HL-60/S4 treated with phorbol 12-myristate 13-acetate at 8.2 ng/mL for 4 days and 3 days (cell line): ENCODE results near the gene SYVN1.
"Not testable (repeated sequence)": the region's sequence is repeated elsewhere in the genome, so short reads cannot be mapped to it uniquely, and the experiment has no call there.

Experiments used
- in situ Hi-C: fragments of 300-500 bp; cut with MboI; formaldehyde crosslinking; loops from 2 replicates; pipeline ENCODE4 v1.15.0; 2022; ENCODE audit warnings: low sequenced_read_pairs

SYVN1 gene

DNA sequence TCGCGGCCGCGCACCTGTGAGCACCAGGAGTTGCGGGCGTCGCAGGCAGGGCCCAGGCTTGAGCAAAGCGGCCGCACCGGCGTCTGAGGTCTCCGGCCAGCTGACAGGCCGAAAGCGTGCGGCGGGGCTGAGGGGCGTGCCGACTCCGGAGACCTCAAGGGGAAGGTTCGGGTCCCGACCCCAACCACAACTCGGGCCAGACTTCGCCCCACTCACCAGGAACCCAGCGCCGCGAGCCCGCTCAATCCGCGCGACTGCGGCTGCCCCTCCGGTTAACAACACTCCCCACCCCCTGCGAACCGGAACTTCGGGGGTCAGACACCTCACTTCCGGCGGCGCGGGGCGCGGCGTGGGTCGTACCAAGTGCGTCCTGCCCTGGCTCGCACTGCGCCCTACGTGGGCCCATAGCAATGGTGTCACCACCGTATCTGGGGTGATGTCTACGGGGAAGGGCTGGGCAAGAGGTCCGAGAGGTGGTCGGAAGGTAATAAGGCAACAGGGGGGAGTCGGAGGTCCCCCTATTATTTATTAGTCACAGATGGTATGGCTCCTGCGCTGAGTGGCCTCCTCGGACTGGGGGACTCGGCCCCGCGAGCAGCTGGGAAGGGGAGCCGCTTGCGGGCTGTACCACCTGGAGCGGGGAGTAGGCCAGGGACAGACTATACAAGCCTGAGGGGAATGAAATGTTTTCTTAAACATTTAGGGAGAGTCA, at the start of gene SYVN1:
Gene SYVN1, minus strand, starts transcription at position 280 of the 712 bp plus-strand sequence. CDS start 918 bp downstream, outside the sequence.
- in situ Hi-C loops, result no loop called here

- in situ Hi-C loops, result no loop called here
These were observed 49.0 kb upstream of the SYVN1 start for GRCh38 chr11:65183201-65183891.

GRCh38 chr11:65182258-65183170, 48.2 kb upstream of the SYVN1 start:
- in situ Hi-C loops, result no loop called here

DNA sequence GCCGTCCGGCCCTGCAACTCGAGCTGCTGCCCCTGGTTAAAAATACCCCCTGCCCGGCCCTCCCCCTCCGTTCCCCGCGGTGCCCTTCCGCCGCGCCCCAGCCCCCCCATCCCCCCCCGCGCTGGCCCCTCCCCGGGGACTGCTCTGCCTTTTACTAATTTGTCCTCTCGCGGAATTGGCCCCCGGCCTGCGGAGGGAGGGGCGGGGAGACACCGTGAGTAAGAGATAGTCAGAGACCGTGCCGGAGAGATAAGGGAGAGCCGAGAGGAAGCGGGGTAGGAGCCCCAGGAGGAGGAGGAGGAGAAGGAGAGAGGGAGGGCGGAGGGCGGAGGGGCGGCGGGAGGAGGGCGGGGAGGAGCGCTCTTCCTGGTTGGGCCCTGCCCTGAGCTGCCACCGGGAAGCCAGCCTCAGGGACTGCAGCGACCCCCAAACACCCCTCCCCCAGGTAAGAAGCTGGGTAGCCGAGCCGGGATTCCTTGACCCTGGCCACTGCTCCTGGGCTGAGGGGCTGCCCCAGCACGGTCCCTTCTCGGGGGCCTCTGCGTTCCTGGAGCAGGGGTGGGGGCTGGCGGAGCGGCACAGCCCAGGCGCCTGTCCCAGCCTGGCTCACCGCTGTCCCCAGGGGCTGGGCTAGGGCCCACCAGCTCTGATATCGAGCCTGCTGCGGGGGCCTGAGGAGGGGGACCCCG, 47.4 kb upstream of the SYVN1 start, which contains the start of gene CAPN1:
Gene CAPN1, plus strand, starts transcription at position 360 of the 689 bp plus-strand sequence. CDS start 774 bp downstream, outside the sequence.
- in situ Hi-C loops, result no loop called here

DNA sequence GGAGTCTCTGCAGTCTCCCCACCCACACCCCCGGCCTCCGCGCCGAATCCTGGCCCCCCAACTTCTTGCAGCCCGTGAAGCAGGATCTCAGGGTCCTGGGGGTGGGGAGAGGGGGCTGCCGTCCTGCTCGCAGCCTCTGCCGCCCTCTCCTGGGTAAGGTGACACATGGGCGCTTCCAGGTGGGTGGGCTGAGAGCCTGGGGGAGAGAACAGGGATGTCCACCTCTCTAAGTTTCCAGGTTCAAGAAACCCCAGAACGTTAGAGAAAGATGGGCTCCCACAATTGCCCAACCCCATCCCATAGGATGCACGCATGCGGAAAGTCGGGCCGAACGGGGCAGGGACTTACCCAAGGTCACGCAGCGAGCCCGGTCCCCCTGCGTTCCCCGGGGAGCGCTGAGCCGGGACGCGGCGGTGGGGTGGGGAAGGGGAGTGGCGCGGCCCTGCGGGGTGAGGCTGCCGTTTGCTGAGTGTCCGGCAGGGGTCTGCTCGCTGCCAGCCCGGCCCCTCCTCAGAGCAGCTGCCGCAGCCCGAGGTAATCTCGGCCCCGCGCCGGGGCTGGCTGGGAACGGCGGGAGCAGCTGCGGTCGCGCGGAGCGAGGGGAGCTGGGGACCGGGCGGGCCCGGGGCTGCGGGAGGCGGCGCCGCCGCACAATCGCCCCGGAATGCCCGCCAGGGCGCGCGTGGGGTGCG, 46.7 kb upstream of the SYVN1 start:
- in situ Hi-C loops, result no loop called here

GRCh38 chr11:65174571-65175010, 40.3 kb upstream of the SYVN1 start:
- in situ Hi-C loops, result not testable (repeated sequence)

GRCh38 chr11:65172600-65172999, 38.3 kb upstream of the SYVN1 start:
- in situ Hi-C loops, result no loop called here

DNA sequence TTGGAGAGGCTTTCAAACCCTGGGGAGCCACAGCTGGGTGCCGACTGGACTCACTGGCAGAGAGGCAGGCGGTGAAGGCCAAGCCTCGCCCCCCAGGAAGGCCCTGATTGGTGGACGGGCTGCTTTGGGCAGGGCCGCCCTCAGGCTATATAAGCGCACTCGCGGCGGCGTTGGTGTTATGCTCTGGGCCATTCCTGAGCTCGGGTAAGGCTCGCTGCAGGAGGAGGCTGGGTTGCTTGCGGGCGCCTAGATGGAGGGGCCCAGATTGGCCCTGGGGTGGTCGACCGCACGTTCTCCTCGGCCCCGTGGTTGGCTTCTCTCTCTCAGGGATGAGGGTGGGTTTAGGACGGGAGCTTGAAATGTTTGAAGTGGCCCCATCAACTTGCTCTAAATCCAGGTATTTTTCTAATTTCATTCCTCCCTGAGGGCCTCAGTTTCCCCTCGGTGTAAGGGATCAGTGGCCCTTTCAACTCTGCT, 35.8 kb upstream of the SYVN1 start, which contains the start of gene SPDYC:
Gene SPDYC, plus strand, starts transcription at position 176 of the 477 bp plus-strand sequence. CDS start 1,125 bp downstream, outside the sequence.
- in situ Hi-C loops, result no loop called here

GRCh38 chr11:65169164-65169641, 34.9 kb upstream of the SYVN1 start:
- in situ Hi-C loops, result no loop called here

DNA sequence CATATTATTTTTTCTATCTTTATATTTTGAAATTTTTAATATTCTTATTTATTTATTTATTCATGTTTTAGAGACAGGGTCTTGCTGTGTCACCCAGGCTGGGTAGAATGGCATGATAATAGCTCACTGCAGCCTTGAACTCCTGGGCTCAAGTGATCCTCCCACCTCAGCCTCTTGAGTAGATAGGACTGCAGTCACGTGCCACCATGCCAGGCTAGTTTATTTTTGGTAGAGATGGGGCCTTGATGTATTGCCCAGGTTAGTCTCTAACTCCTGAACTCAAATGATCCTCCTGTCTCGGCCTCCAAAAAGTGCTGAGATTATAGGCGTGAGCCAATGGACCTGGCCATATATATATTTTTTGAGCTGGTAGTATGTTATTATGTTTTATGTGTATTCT, 33.3 kb upstream of the SYVN1 start:
- in situ Hi-C loops, result no loop called here

- in situ Hi-C loops, result no loop called here
These were observed 32.6 kb upstream of the SYVN1 start for GRCh38 chr11:65166893-65167292.

DNA sequence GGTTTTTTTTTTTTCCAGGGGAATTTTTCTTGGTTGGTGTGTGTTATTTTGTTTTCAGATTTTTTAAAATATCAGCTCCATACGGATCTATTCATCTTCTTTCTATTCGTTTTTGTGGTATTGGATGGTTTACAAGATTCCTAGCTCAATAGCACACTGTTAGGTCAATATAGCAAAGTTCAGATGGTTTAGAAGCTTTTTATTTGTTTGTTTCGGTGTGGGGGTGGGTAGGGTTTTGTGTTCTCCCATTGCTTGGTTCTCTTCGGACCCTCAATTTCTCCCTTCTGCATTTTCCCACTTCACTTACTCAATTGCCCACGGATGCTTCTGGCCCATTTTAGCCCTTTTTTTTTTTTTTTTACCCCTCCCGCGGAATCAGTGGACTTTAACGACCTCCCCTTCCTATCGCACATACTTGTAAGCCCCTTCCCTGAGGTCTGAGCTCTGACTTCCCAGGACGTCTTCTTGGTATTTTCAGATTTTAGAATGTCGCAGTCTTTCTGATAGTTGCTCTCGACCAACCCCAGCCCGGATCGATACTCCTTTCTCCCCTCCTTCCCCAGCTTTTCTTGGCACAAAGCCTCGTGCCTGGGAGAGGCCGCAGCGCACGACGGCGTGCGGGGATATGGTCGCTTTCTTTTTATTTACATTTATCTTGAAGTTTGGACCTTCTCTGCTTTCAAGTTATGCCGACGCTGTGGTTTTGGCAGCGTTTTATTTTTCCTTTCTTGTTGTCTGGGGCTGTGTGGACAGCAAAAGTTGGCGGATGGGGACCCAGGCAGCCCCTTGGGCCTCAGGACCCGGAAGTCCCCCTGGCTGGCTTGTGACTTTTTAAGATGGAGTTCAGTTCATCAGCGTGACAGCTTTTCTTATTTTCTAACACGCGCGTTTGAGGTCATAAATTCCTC, 31.3 kb upstream of the SYVN1 start:
- in situ Hi-C loops, result no loop called here

- in situ Hi-C loops, result no loop called here
These were observed 29.4 kb upstream of the SYVN1 start for GRCh38 chr11:65163684-65164083.

DNA sequence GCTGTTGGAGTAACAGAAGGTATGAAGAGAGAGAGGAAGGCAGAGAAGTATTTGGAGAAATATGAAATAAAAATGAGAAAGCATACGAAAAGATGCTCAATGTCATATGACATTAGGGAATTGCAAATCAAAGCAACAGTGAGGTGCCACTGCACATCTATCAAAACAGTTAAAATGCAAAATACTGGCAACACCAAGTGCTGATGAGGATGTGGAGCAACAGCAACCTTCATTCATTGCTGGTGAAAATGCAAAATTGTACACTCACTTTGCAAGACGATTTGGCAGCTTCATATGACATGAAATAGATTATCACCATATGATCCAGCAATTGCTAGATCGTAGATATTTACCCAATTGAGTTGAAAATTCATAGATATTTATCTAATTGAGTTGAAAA, 26.3 kb upstream of the SYVN1 start:
- in situ Hi-C loops, result no loop called here

DNA sequence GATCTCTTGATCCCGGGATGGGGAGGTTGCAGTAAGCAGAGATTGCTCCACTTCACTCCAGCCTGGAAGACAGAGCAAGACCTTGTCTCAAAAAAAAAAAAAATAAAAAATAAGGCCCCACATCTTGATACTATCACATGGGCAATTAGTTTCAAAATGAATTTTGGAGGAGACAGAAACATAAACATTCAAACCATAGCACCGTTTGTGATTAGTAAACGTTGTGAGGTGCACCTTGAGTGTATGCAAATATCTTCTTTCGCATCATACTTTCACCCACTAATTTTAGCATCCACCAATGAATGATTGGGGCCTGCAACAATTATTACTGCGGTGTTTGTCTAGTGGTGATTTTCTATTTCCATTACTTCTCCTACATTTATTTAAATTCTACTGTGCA, 24.7 kb upstream of the SYVN1 start:
- in situ Hi-C loops, result no loop called here

DNA sequence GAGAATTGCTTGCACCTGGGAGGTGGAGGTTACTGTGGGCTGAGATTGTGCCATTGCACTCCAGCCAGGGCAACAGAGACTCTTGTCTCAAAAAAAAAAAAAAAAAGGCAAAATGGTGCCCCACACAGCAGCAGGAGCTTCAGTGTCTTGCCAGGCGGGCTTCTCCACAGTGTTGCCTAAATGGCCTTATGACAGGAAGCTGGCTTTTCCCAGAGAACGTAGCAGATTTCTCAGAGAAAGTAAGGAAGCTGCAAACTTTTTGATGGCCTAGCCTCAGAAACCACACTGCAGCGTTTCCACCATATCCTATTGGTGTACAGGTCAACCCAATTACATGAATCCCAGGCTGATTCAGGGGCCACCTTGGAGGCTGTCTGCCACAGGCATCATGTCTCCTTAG, 23.0 kb upstream of the SYVN1 start:
- in situ Hi-C loops, result no loop called here

- in situ Hi-C loops, result no loop called here
These were observed 22.6 kb upstream of the SYVN1 start for GRCh38 chr11:65156926-65157325.

DNA sequence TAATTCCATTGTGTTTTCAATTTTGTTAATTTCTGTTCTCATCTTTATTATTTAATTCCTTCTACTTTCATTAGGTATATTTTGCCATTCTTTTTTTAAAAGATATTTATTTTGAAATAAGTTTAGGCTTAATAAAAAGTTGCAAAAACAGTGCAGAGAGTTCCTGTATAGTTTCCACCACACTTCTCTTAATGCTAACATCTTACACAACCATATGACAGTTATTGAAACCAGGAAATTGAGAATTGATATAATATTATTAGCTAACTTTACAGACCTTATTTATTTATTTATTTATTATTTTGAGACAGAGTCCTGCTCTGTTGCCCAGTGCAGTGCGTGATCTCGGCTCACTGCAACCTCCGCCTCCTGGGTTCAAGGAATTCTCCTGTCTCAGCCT, 21.9 kb upstream of the SYVN1 start:
- in situ Hi-C loops, result no loop called here

DNA sequence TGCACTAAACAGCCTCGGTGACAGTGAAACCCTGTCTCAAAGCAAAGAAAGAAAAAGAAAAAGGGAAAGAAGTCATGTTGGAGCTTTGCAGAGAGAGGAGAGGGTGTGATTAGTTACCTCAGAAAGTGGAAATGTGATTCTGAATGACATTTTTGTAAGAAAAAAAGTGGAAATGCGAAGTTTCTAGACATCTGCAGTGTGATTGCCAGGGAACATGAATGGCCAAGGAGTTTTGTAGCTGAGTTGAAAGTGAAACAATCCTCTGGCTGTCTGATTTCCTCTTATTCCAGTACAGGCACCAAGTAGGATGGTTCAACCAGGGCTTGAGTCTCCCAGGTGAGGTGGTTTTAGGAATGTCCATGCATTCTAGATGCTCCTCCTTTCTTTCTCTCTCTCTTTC, 17.8 kb upstream of the SYVN1 start:
- in situ Hi-C loops, result no loop called here
